Activated naive CD4-positive, alpha-beta T cell treated with anti-CD3 and anti-CD28 coated beads, Interleukin-2, amount 10 ng/mL, durations not matched to agents 7 days and 5 days (primary cell): ENCODE measurements around the gene SPINT1.

ENCODE experiments used
- CTCF ChIA-PET: fragments of 350-600 bp; sonication (Branson Sonifier 250); formaldehyde crosslinking; loops from one replicate; lab custom pipeline; 2021; ENCODE audit warnings: antibody characterized with exemption; lab: Charles Lee
- DNase-seq: peaks from one replicate; pipeline ENCODE4 v3.0.0-alpha.2; 2020
- H3K27ac Mint-ChIP-seq: one replicate; pipeline ENCODE4 v1.8.0; 2021; ENCODE audit warnings: mild to moderate bottlenecking, moderate library complexity, mixed read lengths
- H3K27me3 Mint-ChIP-seq: one replicate; pipeline ENCODE4 v1.8.0; 2021; ENCODE audit warnings: mild to moderate bottlenecking, mixed read lengths
- H3K36me3 Mint-ChIP-seq: one replicate; pipeline ENCODE4 v1.8.0; 2021; ENCODE audit warnings: mixed read lengths
- H3K4me1 Mint-ChIP-seq: one replicate; pipeline ENCODE4 v1.8.0; 2021; ENCODE audit warnings: mixed read lengths
- H3K4me3 Mint-ChIP-seq: one replicate; pipeline ENCODE4 v1.8.0; 2021; ENCODE audit warnings: mild to moderate bottlenecking, moderate library complexity, mixed read lengths
- H3K9me3 Mint-ChIP-seq: one replicate; pipeline ENCODE4 v1.8.0; 2021; ENCODE audit warnings: mixed read lengths

Gene SPINT1

GRCh38 chr15:40875991-40876730 lies 32.3 kb downstream of the SPINT1 start:
- Mint-ChIP-seq H3K9me3 (no peaks in the 10 kb centered on the region), H3K4me1 (peaks cover 22% of the 10 kb centered on the region), H3K27me3 (peaks cover 54% of the 10 kb centered on the region), H3K4me3 (no peak overlapping the region), H3K36me3 (no peaks in the 10 kb centered on the region), H3K27ac (no peak overlapping the region)
- no peak for DNase-seq
- CTCF ChIA-PET: interaction anchor here (1.4 to 4.8 kb wide), 2 partner anchors 16 to 24 kb away, joined by 3 to 20 read pairs; no protein-coding TSS in a partner anchor

- Mint-ChIP-seq H3K4me1 (peaks cover 15% of the 10 kb centered on the region), H3K27me3 (peaks cover 43% of the 10 kb centered on the region), H3K27ac (no peak overlapping the region), H3K4me3 (no peak overlapping the region), H3K9me3 (no peaks in the 10 kb centered on the region), H3K36me3 (no peaks in the 10 kb centered on the region)
- CTCF ChIA-PET: interaction anchor here (1.3 to 4.8 kb wide), 4 partner anchors 12 to 23 kb away, joined by 3 to 20 read pairs (median 6); partner anchors contain the start of gene VPS18
- no peak for DNase-seq
Observed at GRCh38 chr15:40877694-40878093, 33.8 kb downstream of the SPINT1 start.

GRCh38 chr15:40878785-40879184 lies 34.9 kb downstream of the SPINT1 start:
- Mint-ChIP-seq H3K9me3 (no peaks in the 10 kb centered on the region), H3K36me3 (no peaks in the 10 kb centered on the region), H3K27me3 (peaks cover 35% of the 10 kb centered on the region), H3K4me1 (peaks cover 13% of the 10 kb centered on the region), H3K27ac (no peak overlapping the region), H3K4me3 (no peak overlapping the region)
- no peak for DNase-seq
- CTCF ChIA-PET: interaction anchor here (0.9 to 4.7 kb wide), 4 partner anchors 9 to 16 kb away, joined by 3 to 18 read pairs (median 6); partner anchors contain the start of gene VPS18

GRCh38 chr15:40879609-40880008 lies 35.8 kb downstream of the SPINT1 start:
- H3K4me1 Mint-ChIP-seq: peaks cover 16% of the 10 kb centered on the region
- H3K27ac Mint-ChIP-seq: no peak overlapping the region
- CTCF ChIA-PET: interaction anchor here (1.4 to 4.7 kb wide), 3 partner anchors 10 to 15 kb away, joined by 3 to 18 read pairs (median 9); partner anchors contain the start of gene VPS18
- peaks cover 28% of the 10 kb centered on the region for H3K27me3 Mint-ChIP-seq
- H3K4me3 Mint-ChIP-seq: no peak overlapping the region
- H3K9me3 Mint-ChIP-seq: no peaks in the 10 kb centered on the region
- no peaks in the 10 kb centered on the region for H3K36me3 Mint-ChIP-seq
- no peak for DNase-seq

GRCh38 chr15:40881351-40881750 lies 37.5 kb downstream of the SPINT1 start:
- no peak overlapping the region for H3K4me3 Mint-ChIP-seq
- H3K36me3 Mint-ChIP-seq: no peaks in the 10 kb centered on the region
- H3K27me3 Mint-ChIP-seq: peaks cover 29% of the 10 kb centered on the region
- peaks cover 24% of the 10 kb centered on the region for H3K4me1 Mint-ChIP-seq
- no peak overlapping the region for H3K27ac Mint-ChIP-seq
- CTCF ChIA-PET: interaction anchor here (1.4 to 4.7 kb wide), 2 partner anchors 9 to 10 kb away, joined by 3 to 18 read pairs; no protein-coding TSS in a partner anchor
- no peaks in the 10 kb centered on the region for H3K9me3 Mint-ChIP-seq
- DNase-seq: no peak

GRCh38 chr15:40886586-40886985 lies 42.7 kb downstream of the SPINT1 start:
- no peak overlapping the region for H3K4me3 Mint-ChIP-seq
- peaks cover 14% of the 10 kb centered on the region for H3K4me1 Mint-ChIP-seq
- CTCF ChIA-PET: interaction anchor here (0.6 to 1.0 kb wide), 2 partner anchors 13 to 22 kb away, joined by 3 read pairs; no protein-coding TSS in a partner anchor
- no peaks in the 10 kb centered on the region for H3K9me3 Mint-ChIP-seq
- no peak overlapping the region for H3K27ac Mint-ChIP-seq
- no peak for DNase-seq
- H3K27me3 Mint-ChIP-seq: peaks cover 31% of the 10 kb centered on the region
- H3K36me3 Mint-ChIP-seq: no peaks in the 10 kb centered on the region

GRCh38 chr15:40889112-40889511 lies 45.3 kb downstream of the SPINT1 start:
- CTCF ChIA-PET: interaction anchor here (0.7 to 1.2 kb wide), 3 partner anchors 9 to 15 kb away, joined by 3 read pairs; partner anchors contain the start of gene RHOV
- no peak for DNase-seq
- Mint-ChIP-seq H3K9me3 (no peaks in the 10 kb centered on the region), H3K4me3 (no peak overlapping the region), H3K4me1 (peaks cover 19% of the 10 kb centered on the region), H3K27ac (no peak overlapping the region), H3K36me3 (no peaks in the 10 kb centered on the region), H3K27me3 (peaks cover 40% of the 10 kb centered on the region)

- CTCF ChIA-PET: interaction anchor here (1.0 to 2.1 kb wide), 9 partner anchors 11 to 197 kb away, joined by 3 to 20 read pairs (median 4); partner anchors contain the start of genes GCHFR and RHOV
- Mint-ChIP-seq H3K27me3 (peaks cover 27% of the 10 kb centered on the region), H3K4me1 (peaks cover 23% of the 10 kb centered on the region), H3K9me3 (no peaks in the 10 kb centered on the region), H3K4me3 (no peak overlapping the region), H3K27ac (no peak overlapping the region), H3K36me3 (peaks cover 7% of the 10 kb centered on the region)
- no peak for DNase-seq
Observed at GRCh38 chr15:40891138-40891537, 47.3 kb downstream of the SPINT1 start.

GRCh38 chr15:40891810-40892446 lies 48.1 kb downstream of the SPINT1 start:
- Mint-ChIP-seq H3K27me3 (peaks cover 23% of the 10 kb centered on the region), H3K4me1 (peaks cover 24% of the 10 kb centered on the region), H3K36me3 (peaks cover 8% of the 10 kb centered on the region), H3K4me3 (no peak overlapping the region), H3K9me3 (no peaks in the 10 kb centered on the region), H3K27ac (no peak overlapping the region)
- DNase-seq: peak; percentile 51
- CTCF ChIA-PET: interaction anchor here (0.9 to 2.1 kb wide), 14 partner anchors 11 to 293 kb away, joined by 3 to 20 read pairs (median 3); partner anchors contain the start of genes GCHFR and RHOV

- Mint-ChIP-seq H3K4me3 (no peak overlapping the region), H3K9me3 (no peaks in the 10 kb centered on the region), H3K27me3 (peaks cover 23% of the 10 kb centered on the region), H3K36me3 (peaks cover 8% of the 10 kb centered on the region), H3K4me1 (peaks cover 24% of the 10 kb centered on the region), H3K27ac (no peak overlapping the region)
- CTCF ChIA-PET: interaction anchor here (0.9 to 2.1 kb wide), 14 partner anchors 12 to 293 kb away, joined by 3 to 20 read pairs (median 3); partner anchors contain the start of genes GCHFR and RHOV
- DNase-seq: no peak
Observed at GRCh38 chr15:40892447-40893012, 48.7 kb downstream of the SPINT1 start.

GRCh38 chr15:40893019-40893670 lies 49.3 kb downstream of the SPINT1 start:
- CTCF ChIA-PET: interaction anchor here (0.8 to 10.5 kb wide), 10 partner anchors 11 to 110 kb away, joined by 3 to 252 read pairs (median 11); partner anchors contain the start of gene RHOV
- H3K4me3 Mint-ChIP-seq: no peak overlapping the region
- H3K9me3 Mint-ChIP-seq: no peaks in the 10 kb centered on the region
- H3K4me1 Mint-ChIP-seq: peaks cover 24% of the 10 kb centered on the region
- H3K27ac Mint-ChIP-seq: no peak overlapping the region
- no peak for DNase-seq
- H3K36me3 Mint-ChIP-seq: peaks cover 11% of the 10 kb centered on the region
- peaks cover 23% of the 10 kb centered on the region for H3K27me3 Mint-ChIP-seq

- Mint-ChIP-seq H3K36me3 (peaks cover 17% of the 10 kb centered on the region), H3K27me3 (peaks cover 23% of the 10 kb centered on the region), H3K9me3 (no peaks in the 10 kb centered on the region), H3K27ac (peak within 1 kb of the TSS; percentile 97), H3K4me1 (peaks cover 24% of the 10 kb centered on the region), H3K4me3 (peak within 1 kb of the TSS; percentile 98)
- peak; percentile 99 for DNase-seq
- CTCF ChIA-PET: interaction anchor here (0.5 to 10.5 kb wide), 30 partner anchors 9 to 374 kb away, joined by 3 to 252 read pairs (median 4); partner anchors contain the start of genes DNAJC17, RHOV and ZFYVE19
Observed at GRCh38 chr15:40893733-40894680, 50.2 kb downstream of the SPINT1 start, which contains the start of gene VPS18. Gene VPS18, plus strand, starts transcription at chr15:40894450. Its CDS starts 319 bp downstream, at chr15:40894769.
